ENCODE results near the gene ADGRD1.

The ADGRD1 gene

GRCh38 chr12:130938186-130938585, 15.5 kb upstream of the ADGRD1 start:
- DNase-seq = no peak

GRCh38 chr12:130944878-130945277, 8.8 kb upstream of the ADGRD1 start:
- no peak for DNase-seq

DNA sequence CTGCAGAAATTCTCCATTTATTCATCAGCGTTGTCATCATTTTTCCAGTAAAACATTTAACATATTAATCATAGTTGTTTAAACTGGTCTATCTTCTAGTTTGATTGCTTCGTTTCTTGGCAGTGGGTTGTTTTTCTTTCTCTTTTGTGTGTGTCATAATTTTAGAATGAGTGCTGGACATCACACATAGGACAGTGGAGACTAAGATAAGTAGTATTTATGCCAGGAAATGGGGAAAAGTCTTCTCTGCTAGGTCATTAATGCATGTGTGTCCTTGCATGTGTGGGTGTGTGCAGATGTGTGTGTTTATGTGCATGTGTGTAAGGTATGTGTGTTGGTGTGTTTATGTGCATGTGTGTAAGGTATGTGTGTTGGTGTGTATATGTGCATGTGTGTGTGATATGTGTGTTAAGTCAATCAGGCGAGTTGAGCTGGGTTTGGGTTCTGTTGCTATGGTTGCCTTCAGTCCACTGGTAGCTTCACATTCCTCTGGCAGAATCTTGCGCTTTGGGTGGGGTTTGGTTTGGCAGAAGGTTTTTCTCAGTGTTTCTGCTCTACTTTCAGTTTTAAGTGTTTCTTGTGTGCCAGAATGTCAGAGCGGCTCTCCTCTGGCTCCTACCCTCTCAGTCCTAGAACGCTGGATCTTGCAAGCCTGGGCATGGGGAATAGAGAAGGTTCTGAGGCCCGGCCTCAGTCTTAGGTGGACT, 7.8 kb upstream of the ADGRD1 start:
- DNase-seq = no peak

DNA sequence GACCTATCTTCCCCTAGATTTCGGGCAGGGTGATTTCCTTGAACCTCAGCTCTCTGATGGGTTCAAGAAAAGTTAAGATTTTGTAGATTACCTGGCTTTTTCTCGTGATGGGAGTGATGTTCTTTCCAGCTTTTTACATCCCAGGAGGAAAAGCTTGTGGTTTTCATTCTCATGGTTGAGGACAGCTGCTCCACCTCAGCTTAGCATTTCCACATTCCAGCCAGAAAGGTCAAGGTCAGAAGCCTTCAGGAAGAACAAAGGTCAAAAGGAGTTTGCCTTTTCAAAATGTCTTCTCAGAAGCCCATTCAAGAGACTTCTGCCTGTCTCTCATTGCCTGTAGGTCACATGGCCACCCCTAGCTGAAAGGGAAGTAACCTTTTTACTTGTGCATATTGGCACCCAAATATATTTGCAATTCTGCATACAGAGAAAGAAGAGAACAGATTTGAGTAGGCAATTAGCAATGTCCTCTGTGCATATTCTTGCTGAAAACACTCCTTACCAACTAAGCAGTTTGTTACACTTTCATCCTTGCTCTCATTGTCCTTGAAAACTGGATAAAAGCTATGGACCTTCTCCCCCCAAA, 6.6 kb upstream of the ADGRD1 start:
- DNase-seq = no peak

GRCh38 chr12:130948136-130948535, 5.6 kb upstream of the ADGRD1 start:
- peak; percentile 80 for DNase-seq

GRCh38 chr12:130948751-130949150, 5.0 kb upstream of the ADGRD1 start:
- no peak for DNase-seq

- DNase-seq = no peak
Measured at GRCh38 chr12:130949806-130950205, 3.9 kb upstream of the ADGRD1 start.

DNA sequence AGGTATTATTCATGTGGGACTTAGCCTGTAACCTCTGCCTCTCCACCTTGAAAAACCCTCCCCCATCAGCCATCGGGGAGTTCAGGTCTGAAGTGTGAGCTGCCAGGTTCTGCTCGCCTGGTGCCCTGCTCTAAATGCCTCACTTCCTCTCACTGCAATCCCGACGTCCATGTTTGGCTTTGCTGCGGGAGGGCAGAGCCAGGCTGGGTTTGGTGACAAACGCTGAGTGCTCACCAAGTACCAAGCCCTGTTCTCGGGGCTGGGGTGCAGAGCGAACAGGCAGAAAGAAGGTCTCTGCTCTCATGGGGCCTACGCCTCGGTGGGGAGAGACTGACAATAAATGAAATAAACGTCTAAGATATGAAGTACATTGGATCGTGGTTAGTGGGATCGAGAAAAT, 2.1 kb upstream of the ADGRD1 start:
- DNase-seq = no peak

GRCh38 chr12:130952171-130952954, 1.3 kb upstream of the ADGRD1 start:
- DNase-seq = no peak

- DNase-seq = no peak
Measured at GRCh38 chr12:130954544-130954831, 781 bp downstream of the ADGRD1 start.

- no peak for DNase-seq
Measured at GRCh38 chr12:130955238-130955816, 1.6 kb downstream of the ADGRD1 start.

- no peak for DNase-seq
Measured at GRCh38 chr12:130956009-130956408, 2.3 kb downstream of the ADGRD1 start.

GRCh38 chr12:130956456-130957303, 3.0 kb downstream of the ADGRD1 start:
- no peak for DNase-seq

DNA sequence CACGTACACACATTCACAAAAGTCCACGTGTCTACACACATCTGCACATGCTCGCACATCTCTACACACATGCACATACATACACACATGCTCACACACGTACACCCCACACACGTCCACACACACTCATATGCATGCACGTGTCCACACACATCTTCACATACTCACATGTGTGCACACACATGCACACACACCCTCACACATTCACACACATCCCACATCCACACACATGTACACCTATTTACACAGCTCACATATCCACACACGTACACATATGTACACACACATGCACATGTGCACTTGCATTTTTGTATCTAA, 3.6 kb downstream of the ADGRD1 start:
- DNase-seq = no peak

DNA sequence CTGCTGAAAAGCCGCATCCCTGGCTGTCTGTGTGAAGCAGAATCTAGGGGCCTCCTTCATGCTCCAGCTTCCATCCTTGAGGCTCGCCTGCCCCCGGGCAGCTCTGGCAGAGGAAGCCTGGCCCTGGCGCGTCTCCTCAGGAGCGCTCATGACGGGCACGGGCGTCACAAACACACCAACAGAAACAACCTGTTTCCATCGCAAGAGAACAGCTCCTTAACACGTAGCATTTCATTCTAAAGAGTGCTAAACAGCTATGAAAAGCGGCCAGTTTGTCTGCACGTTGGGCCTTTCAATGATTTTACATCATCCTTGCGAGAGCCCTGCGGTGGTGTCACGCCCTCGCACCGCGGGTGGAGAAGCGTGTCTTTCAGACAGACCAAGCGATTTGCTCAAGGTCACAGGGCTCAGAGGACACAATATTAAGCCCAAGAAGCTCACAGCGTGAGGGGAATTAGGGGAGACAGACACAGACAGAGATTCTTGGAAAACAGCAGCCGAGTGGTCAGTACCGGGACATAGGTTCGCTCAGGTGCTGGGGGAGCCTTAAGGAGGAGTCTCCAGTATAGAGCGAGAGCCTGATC, 4.9 kb downstream of the ADGRD1 start:
- DNase-seq = no peak

DNA sequence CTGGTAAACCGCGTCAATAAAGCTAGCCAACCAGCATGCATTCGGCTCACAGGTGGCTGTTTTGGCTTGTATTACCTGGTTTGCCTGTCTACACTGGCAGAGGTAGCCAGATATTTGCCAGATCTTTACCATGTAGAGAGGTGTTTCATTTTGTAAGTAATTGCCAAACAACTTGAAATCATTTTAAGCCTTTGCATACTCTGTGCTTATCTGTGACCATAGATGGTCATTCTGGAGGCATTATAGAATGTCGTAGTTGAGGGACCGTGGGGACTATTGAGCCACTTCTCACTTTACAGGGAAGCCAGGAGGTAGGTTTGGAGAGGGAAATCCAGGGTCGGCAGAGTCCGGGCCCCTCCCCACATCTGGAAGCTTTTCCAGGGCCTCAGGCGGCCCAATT, 5.9 kb downstream of the ADGRD1 start:
- no peak for DNase-seq

DNA sequence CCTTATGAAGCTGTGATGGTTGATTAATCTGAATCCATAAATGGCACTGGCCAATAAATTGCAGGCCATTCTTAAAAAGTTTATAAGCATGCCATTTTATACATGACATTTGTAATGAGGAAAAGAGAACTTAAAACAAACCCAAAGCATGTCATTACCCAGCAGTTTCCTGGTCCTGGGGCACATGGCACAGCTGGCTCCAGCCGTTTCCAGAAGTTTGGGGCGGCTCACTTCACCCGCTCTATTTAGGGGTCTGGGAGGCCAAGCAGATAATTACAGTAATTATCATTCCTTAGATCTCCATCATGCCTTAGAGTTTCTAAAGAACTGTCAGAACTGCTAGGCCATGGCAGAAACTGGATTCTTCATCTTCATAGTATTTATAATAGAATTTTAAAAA, 6.4 kb downstream of the ADGRD1 start:
- DNase-seq = no peak

- DNase-seq = no peak
Measured at GRCh38 chr12:130960787-130961186, 7.1 kb downstream of the ADGRD1 start.

GRCh38 chr12:130961921-130962451, 8.3 kb downstream of the ADGRD1 start:
- DNase-seq = no peak

DNA sequence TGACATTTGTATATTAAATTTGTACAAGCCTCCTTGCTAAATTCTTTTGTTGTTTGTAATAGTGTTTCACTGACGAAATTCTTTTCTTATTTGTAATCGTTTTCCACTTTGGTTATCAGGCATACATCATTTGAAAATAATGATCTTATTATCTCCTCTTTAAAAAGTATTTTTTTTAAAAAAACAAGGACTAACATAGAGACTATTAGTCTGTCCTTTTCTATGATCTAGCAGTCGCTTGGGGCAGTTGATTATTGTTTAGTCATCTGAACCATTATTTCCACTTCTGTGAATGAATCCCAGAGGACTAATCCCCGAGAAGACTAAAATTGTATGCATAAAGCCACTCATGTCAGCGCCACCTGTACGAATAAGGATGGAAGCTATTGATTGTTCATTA, 11.5 kb downstream of the ADGRD1 start:
- DNase-seq = no peak

- no peak for DNase-seq
Measured at GRCh38 chr12:130965668-130966067, 12.0 kb downstream of the ADGRD1 start.

- DNase-seq = no peak
Measured at GRCh38 chr12:130966443-130967030, 12.8 kb downstream of the ADGRD1 start.
